Suprapubic skin (tissue), 2 donors: Measurements from ENCODE around the gene VPS35L.

Experiments used
- EP300 ChIP-seq: sonication (generic); formaldehyde crosslinking; IDR thresholded peaks from one replicate; pipeline ENCODE4 v1.6.1; 2017; ENCODE audit warnings: antibody characterized with exemption
- POLR2A ChIP-seq, 2 donors: fragments of 450-650 bp; IDR thresholded peaks; one replicate each; pipeline ENCODE4 v1.6.1; 2017; ENCODE audit warnings: antibody characterized with exemption in 2 of 2, mild to moderate bottlenecking in 2 of 2, moderate library complexity in 2 of 2

- TF ChIP-seq POLR2A (IDR thresholded peaks at IDR 0.05): no peak
- TF ChIP-seq EP300: no peak
Observed at GRCh38 chr16:19644877-19645276, 89.4 kb downstream of the VPS35L start.
